GM23248 (cell line): ENCODE results near the gene RTP2. TPM values are rescaled to one million over a fixed set of nuclear protein-coding genes. Genes with fewer than 3 reads are reported as not detected.
A peak's percentile ranks its signal among the peaks of the same experiment; 100 is the strongest.

Source experiments
- DNase-seq: peaks from one replicate; pipeline ENCODE4 v3.0.0-alpha.2; 2015
- H2AFZ ChIP-seq: fragments of 200-600 bp; sonication (generic); 2 replicates; pipeline ENCODE4 v1.6.1; 2016; ENCODE audit warnings: antibody characterized with exemption
- H3F3A ChIP-seq: fragments of 200-600 bp; sonication (generic); 2 replicates; pipeline ENCODE4 v1.6.1; 2016; ENCODE audit warnings: mild to moderate bottlenecking, antibody characterized with exemption, mixed run types; ENCODE audit not compliant: insufficient read depth
- H3K27ac ChIP-seq: fragments of 200-600 bp; sonication (generic); 2 replicates; pipeline ENCODE4 v1.5.1; 2016; ENCODE audit warnings: mild to moderate bottlenecking
- H3K27me3 ChIP-seq: fragments of 200-600 bp; sonication (generic); replicated peaks from 2 replicates; pipeline ENCODE4 v1.6.1; 2016; ENCODE audit warnings: mild to moderate bottlenecking; ENCODE audit not compliant: insufficient read depth
- H3K36me3 ChIP-seq: fragments of 200-600 bp; sonication (generic); 2 replicates; pipeline ENCODE4 v1.6.1; 2016; ENCODE audit warnings: low read depth, mild to moderate bottlenecking
- H3K4me1 ChIP-seq: fragments of 200-600 bp; sonication (generic); 2 replicates; pipeline ENCODE4 v1.6.1; 2016; ENCODE audit warnings: mild to moderate bottlenecking; ENCODE audit not compliant: insufficient read depth
- H3K4me2 ChIP-seq: fragments of 200-600 bp; sonication (generic); one replicate; pipeline ENCODE4 v1.6.1; 2016; ENCODE audit warnings: mild to moderate bottlenecking; ENCODE audit not compliant: unreplicated experiment
- H3K4me3 ChIP-seq: fragments of 200-600 bp; sonication (generic); 2 replicates; pipeline ENCODE4 v1.5.1; 2016; ENCODE audit warnings: mild to moderate bottlenecking
- H3K79me2 ChIP-seq: fragments of 200-600 bp; sonication (generic); 2 replicates; pipeline ENCODE4 v1.6.1; 2016; ENCODE audit warnings: mild to moderate bottlenecking; ENCODE audit not compliant: insufficient read depth
- H3K9ac ChIP-seq: fragments of 200-600 bp; sonication (generic); 2 replicates; pipeline ENCODE4 v1.6.1; 2016; ENCODE audit warnings: mild to moderate bottlenecking
- H3K9me2 ChIP-seq: fragments of 200-600 bp; sonication (generic); 2 replicates; pipeline ENCODE4 v1.6.1; 2016; ENCODE audit warnings: mixed run types, mild to moderate bottlenecking, moderate library complexity; ENCODE audit not compliant: insufficient read depth
- H3K9me3 ChIP-seq: fragments of 200-600 bp; sonication (generic); one replicate; pipeline ENCODE4 v1.6.1; 2017; ENCODE audit warnings: low read depth
- H4K20me1 ChIP-seq: fragments of 200-600 bp; sonication (generic); 2 replicates; pipeline ENCODE4 v1.6.0; 2016; ENCODE audit not compliant: insufficient read depth
- EZH2 ChIP-seq: fragments of 200-600 bp; sonication (generic); IDR thresholded peaks from 2 replicates; pipeline ENCODE4 v1.6.1; 2018; ENCODE audit warnings: antibody characterized with exemption, mild to moderate bottlenecking; ENCODE audit not compliant: insufficient read depth, poor library complexity, severe bottlenecking
- EZH2phosphoT487 ChIP-seq: fragments of 200-600 bp; sonication (generic); IDR thresholded peaks from 2 replicates; pipeline ENCODE4 v1.6.1; 2018; ENCODE audit warnings: antibody characterized with exemption, moderate library complexity, mild to moderate bottlenecking, low read depth; ENCODE audit not compliant: insufficient read depth
- WGBS, 2 experiments: methylation state at CpG; one replicate each; pipeline ENCODE4 v1.1.6; 2015 to 2017; ENCODE audit warnings: low lambda C conversion rate in 2 of 2, low coverage in 1 of 2; ENCODE audit errors: missing lambda C conversion rate in 2 of 2; 5-methylcytosine and 5-hydroxymethylcytosine counted together
- in situ Hi-C: fragments of 300-500 bp; cut with MboI; formaldehyde crosslinking; loops from 2 replicates; pipeline ENCODE4 v1.15.0; 2020
- polyA plus RNA-seq: library from polyadenylated mRNA; unstranded; fragments of >200 nt; fragmentation: Nextera tagmentation; extraction: Ambion mirVana; gene quantifications from 2 replicates; pipeline ENCODE4 v1.2.1, GENCODE V29; 2016
- total RNA-seq: library from RNA; depleted of rRNA; stranded (reverse); fragments of >200 nt; shearing (Covaris generic); gene quantifications from 2 replicates; pipeline ENCODE4 v1.2.3, GENCODE V29; 2014

The RTP2 gene
- total and polyA plus RNA-seq, 2 experiments from 2014 or later: not detected

DNA sequence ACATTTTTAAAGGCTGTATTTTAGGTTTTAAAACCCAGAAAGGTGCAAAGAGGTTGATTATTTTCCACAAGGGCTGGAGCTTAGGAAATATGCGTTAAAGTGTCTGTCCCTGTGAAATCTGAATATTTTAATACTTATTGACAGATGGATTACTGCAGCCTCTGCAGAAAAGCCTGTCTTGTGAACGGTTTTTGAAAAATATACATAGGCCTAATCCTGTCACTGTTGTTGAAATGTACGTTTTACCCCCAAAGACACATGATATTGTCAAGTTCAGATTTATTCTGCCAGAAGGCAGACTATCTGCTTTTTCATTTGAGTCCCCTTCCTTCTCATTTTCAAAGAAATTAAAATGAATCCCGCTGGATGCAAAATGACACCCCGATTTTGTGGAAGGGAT is 45.1 kb upstream of the RTP2 start:
- peak overlapping the region; percentile 82 for H3K4me2 ChIP-seq
- no peaks in the 10 kb centered on the region for H3K36me3 ChIP-seq
- in situ Hi-C loops: loop anchor here (10.0 to 25.0 kb wide), 4 partner anchors 417 to 940 kb away; no protein-coding TSS in a partner anchor
- peaks cover 15% of the 10 kb centered on the region for H3K4me1 ChIP-seq
- WGBS, 2 experiments: 43 to 44% methylated on average over 5 of the region's 5 CpGs
- H3K9me2 ChIP-seq: no peaks in the 10 kb centered on the region
- no peaks in the 10 kb centered on the region for H3K27me3 ChIP-seq
- no peak overlapping the region for H3K4me3 ChIP-seq
- H3K9ac ChIP-seq: peak overlapping the region; percentile 94
- peak overlapping the region; percentile 72 for H2AFZ ChIP-seq
- no peaks in the 10 kb centered on the region for H3K9me3 ChIP-seq
- peaks cover 33% of the 10 kb centered on the region for H3K79me2 ChIP-seq
- peaks cover 14% of the 10 kb centered on the region for H3F3A ChIP-seq
- H4K20me1 ChIP-seq: no peaks in the 10 kb centered on the region
- TF ChIP-seq EZH2: no peak
- TF ChIP-seq EZH2phosphoT487: no peak
- DNase-seq: no peak
- H3K27ac ChIP-seq: peak overlapping the region; percentile 97; the same call in 1 of the 2 replicates

DNA sequence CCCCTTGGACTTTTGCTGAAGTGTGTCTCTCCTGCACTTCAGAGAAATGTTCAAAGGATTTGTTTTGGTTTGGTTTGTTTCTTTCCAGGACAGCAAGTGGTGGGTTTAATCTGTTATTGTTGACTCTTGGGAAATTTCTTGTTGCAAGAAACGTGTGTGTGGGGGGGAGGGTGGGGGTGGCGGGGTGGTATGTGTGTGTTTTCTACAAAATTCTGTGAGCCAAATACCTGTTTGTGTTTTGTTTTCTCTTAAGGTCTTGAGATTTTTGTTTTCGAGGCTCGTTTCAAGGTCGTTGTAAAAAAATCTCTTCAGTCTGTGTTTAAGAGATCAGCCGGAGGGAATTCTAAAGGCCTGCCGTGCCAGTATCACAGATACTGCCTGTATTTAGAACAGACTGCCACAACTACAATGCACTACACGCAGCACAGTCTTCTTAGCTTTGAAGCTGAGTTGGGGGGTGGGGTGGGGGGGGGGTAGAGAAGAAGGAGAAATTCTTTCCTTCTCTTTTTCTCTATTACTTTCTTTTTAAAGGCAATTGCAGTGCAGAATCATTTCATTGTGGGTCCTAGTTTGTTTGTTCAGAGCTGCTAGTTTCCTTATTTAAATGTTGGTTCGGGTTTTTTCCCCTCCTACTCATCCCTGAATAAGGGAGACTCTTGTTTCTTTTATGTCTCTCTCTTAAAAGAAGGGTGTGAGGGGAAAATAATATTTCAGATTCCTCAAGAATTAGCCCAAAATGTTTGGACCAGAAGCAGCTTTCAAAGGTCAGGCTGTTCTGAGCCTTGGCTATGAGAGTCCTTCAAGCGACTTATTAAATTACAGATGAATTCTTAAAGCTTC is 44.3 kb upstream of the RTP2 start:
- peak overlapping the region; percentile 94 for H3K9ac ChIP-seq
- peak; percentile 64 for DNase-seq
- no peaks in the 10 kb centered on the region for H3K27me3 ChIP-seq
- H3K4me1 ChIP-seq: peaks cover 19% of the 10 kb centered on the region
- no peak for TF ChIP-seq EZH2phosphoT487
- no peak for TF ChIP-seq EZH2
- H3K27ac ChIP-seq: peak overlapping the region; percentile 97
- no peaks in the 10 kb centered on the region for H4K20me1 ChIP-seq
- H3K36me3 ChIP-seq: no peaks in the 10 kb centered on the region
- in situ Hi-C loops: loop anchor here (10.0 to 25.0 kb wide), 4 partner anchors 418 to 941 kb away; no protein-coding TSS in a partner anchor
- peak overlapping the region; percentile 96 for H3K4me3 ChIP-seq
- H2AFZ ChIP-seq: peak overlapping the region; percentile 92
- no peaks in the 10 kb centered on the region for H3K9me2 ChIP-seq
- 3 to 4% methylated on average over 9 to 10 of the region's 10 CpGs for WGBS, 2 experiments
- H3F3A ChIP-seq: peaks cover 22% of the 10 kb centered on the region
- peaks cover 41% of the 10 kb centered on the region for H3K79me2 ChIP-seq
- no peaks in the 10 kb centered on the region for H3K9me3 ChIP-seq
- peak overlapping the region; percentile 82 for H3K4me2 ChIP-seq

DNA sequence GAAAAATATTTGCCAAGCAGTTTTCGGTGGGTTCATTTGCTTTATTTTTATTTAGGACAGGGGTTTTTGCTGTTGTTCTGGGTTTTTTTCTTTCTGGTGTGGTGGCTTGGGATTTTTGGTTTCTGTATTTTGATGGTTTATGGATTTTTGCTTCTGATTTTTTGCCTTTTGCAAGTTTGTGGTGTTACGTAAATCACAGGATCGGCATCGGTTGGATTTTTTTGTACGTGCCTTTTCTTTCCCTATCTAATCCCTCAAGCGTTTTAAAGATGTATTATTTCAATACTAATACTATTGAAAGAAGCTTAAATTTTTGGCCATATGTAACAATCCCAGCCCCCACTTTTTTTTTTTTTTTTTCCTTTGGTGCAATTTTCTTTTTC is 43.7 kb upstream of the RTP2 start:
- 2% methylated on average over 6 of the region's 6 CpGs for WGBS, 2 experiments
- Histone ChIP-seq H3K4me2 (peak overlapping the region; percentile 82), H3K27me3 (no peaks in the 10 kb centered on the region), H3F3A (peaks cover 26% of the 10 kb centered on the region), H4K20me1 (no peaks in the 10 kb centered on the region), H3K79me2 (peaks cover 47% of the 10 kb centered on the region), H3K9me2 (no peaks in the 10 kb centered on the region), H3K4me3 (peak overlapping the region; percentile 96), H3K4me1 (peaks cover 19% of the 10 kb centered on the region), H3K27ac (peak overlapping the region; percentile 97), H3K9ac (peak overlapping the region; percentile 94), H3K9me3 (no peaks in the 10 kb centered on the region), H3K36me3 (no peaks in the 10 kb centered on the region), H2AFZ (peak overlapping the region; percentile 92)
- TF ChIP-seq EZH2: no peak
- in situ Hi-C loops: loop anchor here (10.0 to 25.0 kb wide), 4 partner anchors 419 to 941 kb away; no protein-coding TSS in a partner anchor
- peak; percentile 51 for DNase-seq

DNA sequence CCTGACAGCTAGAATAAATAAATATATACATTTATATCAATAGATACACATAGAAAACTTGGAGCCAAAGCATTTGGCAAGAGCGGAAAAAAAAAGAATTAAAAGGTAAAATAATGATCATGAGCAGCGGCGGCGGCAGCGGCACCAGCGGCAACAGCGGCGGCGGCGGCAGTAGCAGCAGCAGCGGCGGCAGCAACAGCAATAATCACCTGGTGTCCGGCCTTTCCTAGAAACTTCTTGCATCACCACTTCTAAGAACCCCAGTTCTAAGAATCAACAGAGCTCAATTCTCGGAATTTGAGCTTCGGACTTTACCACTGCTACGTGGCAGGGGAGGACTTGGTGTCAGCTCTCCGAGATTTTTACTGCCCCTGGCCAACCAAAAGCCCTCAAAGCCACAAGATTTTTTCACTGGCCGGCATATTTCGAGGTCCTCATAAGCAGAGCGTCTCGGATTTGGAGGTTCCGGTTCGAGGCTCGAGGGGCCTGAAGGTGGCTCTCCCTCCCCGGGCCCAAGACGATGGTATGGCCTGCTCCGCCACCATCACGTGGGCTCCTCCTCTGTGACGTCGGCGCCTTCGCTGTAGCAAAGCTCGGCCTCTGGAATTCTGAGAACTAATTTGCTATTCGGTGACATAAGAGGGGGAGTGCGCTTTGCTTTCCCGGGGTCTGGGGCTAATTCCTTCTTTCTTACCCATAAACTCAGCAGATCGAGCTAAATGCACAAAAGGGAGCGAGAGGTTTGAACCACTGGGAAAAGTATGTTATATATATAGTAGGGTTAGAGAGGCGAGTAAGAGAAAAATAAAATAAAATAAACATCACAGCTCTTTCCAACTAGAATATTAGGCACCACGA is 43.1 kb upstream of the RTP2 start, which contains the start of gene BCL6:
Gene BCL6, minus strand, starts transcription at position 268 of the 858 bp plus-strand sequence. CDS start 11,775 bp downstream, outside the sequence.
- in situ Hi-C loops: loop anchor here (10.0 to 25.0 kb wide), 4 partner anchors 419 to 942 kb away; no protein-coding TSS in a partner anchor
- Histone ChIP-seq H3K27ac (peak within 1 kb of the TSS; percentile 97), H2AFZ (peak within 1 kb of the TSS; percentile 92), H4K20me1 (no peaks in the 10 kb centered on the region), H3K9ac (peak within 1 kb of the TSS; percentile 94), H3K9me2 (no peaks in the 10 kb centered on the region), H3K4me3 (peak within 1 kb of the TSS; percentile 96), H3K4me1 (peaks cover 21% of the 10 kb centered on the region), H3K9me3 (no peaks in the 10 kb centered on the region), H3F3A (peaks cover 30% of the 10 kb centered on the region), H3K79me2 (peaks cover 54% of the 10 kb centered on the region), H3K36me3 (no peaks in the 10 kb centered on the region), H3K27me3 (no peaks in the 10 kb centered on the region), H3K4me2 (peak within 1 kb of the TSS; percentile 82)
- DNase-seq: peak; percentile 99
- TF ChIP-seq EZH2 (no peak), EZH2phosphoT487 (no peak)
- 0 to 1% methylated on average over 40 of the region's 40 CpGs for WGBS, 2 experiments
